Nephron progenitor cell (in vitro differentiated cells): ENCODE results near the gene PKM.

Experiments
- DNase-seq: peaks from one replicate; pipeline ENCODE4 v3.0.0; 2021
- H3K27ac Mint-ChIP-seq: 2 replicates; pipeline ENCODE4 v1.8.0; 2021; ENCODE audit warnings: mild to moderate bottlenecking, moderate library complexity, mixed read lengths
- H3K27me3 Mint-ChIP-seq: 2 replicates; pipeline ENCODE4 v1.8.0; 2021; ENCODE audit warnings: mild to moderate bottlenecking, low read depth, mixed read lengths; ENCODE audit not compliant: poor library complexity
- H3K36me3 Mint-ChIP-seq: 2 replicates; pipeline ENCODE4 v1.8.0; 2021; ENCODE audit warnings: low read depth, mixed read lengths
- H3K4me1 Mint-ChIP-seq: 2 replicates; pipeline ENCODE4 v1.8.0; 2021; ENCODE audit warnings: mixed read lengths
- H3K4me3 Mint-ChIP-seq: 2 replicates; pipeline ENCODE4 v1.8.0; 2021; ENCODE audit warnings: mild to moderate bottlenecking, moderate library complexity, mixed read lengths
- H3K9me3 Mint-ChIP-seq: 2 replicates; pipeline ENCODE4 v1.8.0; 2021; ENCODE audit warnings: mild to moderate bottlenecking, moderate library complexity, mixed read lengths
- TF ChIP-seq, protein P1 (sequence below): fragments of 200-600 bp; sonication (generic); IDR thresholded peaks from 2 replicates; pipeline ENCODE4 v1.5.0; 2021; ENCODE audit warnings: antibody characterized with exemption

Gene PKM

DNA sequence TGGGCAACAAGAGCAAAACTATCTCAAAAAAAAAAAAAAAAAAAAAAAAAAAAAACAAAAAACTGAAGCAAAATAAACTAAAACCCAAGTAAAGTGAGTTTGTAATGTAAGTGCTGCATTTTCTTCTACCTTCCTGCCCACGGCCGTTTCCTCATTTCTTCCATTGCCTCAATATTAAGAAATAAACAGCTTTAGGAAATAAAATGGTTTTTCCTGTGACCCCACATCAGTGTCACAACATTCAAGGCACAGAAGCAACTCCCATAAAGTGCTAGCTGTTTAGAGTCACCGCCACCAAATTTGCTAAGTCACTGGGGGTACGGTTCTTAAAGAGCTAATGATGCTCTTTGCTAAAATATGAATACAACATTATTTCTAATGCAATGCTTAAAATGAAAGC lies 3.3 kb downstream of the PKM start:
- Mint-ChIP-seq H3K4me3 (peak overlapping the region; percentile 100), H3K9me3 (no peaks in the 10 kb centered on the region), H3K27me3 (peaks cover 6% of the 10 kb centered on the region), H3K36me3 (peaks cover 28% of the 10 kb centered on the region), H3K4me1 (peaks cover 76% of the 10 kb centered on the region), H3K27ac (peak overlapping the region; percentile 77)
- TF ChIP-seq, protein P1, sequence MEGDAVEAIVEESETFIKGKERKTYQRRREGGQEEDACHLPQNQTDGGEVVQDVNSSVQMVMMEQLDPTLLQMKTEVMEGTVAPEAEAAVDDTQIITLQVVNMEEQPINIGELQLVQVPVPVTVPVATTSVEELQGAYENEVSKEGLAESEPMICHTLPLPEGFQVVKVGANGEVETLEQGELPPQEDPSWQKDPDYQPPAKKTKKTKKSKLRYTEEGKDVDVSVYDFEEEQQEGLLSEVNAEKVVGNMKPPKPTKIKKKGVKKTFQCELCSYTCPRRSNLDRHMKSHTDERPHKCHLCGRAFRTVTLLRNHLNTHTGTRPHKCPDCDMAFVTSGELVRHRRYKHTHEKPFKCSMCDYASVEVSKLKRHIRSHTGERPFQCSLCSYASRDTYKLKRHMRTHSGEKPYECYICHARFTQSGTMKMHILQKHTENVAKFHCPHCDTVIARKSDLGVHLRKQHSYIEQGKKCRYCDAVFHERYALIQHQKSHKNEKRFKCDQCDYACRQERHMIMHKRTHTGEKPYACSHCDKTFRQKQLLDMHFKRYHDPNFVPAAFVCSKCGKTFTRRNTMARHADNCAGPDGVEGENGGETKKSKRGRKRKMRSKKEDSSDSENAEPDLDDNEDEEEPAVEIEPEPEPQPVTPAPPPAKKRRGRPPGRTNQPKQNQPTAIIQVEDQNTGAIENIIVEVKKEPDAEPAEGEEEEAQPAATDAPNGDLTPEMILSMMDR, result no peak
- no peak for DNase-seq

GRCh38 chr15:72227192-72227586 lies 3.8 kb downstream of the PKM start:
- peak overlapping the region; percentile 10 for H3K27ac Mint-ChIP-seq

DNA sequence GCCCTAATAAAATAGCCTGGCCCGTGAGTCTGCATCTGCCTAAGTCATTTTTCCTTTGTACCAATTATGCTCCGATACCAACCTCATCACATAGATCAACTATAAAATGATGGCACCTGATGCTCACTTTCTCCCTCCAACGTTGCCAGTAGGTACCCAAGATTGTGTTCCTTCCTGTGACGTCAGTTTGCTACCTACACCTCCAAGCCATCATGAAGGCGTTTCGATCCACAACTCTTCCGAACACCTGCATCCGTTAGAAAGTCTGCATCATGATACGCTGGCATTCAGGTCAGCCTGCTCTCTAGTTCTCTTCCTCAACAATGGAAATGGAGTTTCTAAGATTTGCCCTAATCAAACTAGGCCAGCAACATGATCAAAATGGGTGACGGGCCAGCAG lies 7.7 kb downstream of the PKM start:
- Mint-ChIP-seq H3K27me3 (no peaks in the 10 kb centered on the region), H3K36me3 (peaks cover 67% of the 10 kb centered on the region), H3K4me3 (peak overlapping the region; percentile 23), H3K27ac (peak overlapping the region; percentile 15), H3K4me1 (peaks cover 85% of the 10 kb centered on the region), H3K9me3 (no peaks in the 10 kb centered on the region)
- TF ChIP-seq, protein P1, result no peak
- DNase-seq, result no peak

More at GRCh38 chr15:72227192-72227586, 3.8 kb downstream of the PKM start:
- H3K36me3 Mint-ChIP-seq, result peaks cover 31% of the 10 kb centered on the region
- H3K27me3 Mint-ChIP-seq, result peaks cover 6% of the 10 kb centered on the region
- TF ChIP-seq, protein P1, result no peak
- DNase-seq, result no peak
- peak overlapping the region; percentile 100 for H3K4me3 Mint-ChIP-seq
- no peaks in the 10 kb centered on the region for H3K9me3 Mint-ChIP-seq
- peaks cover 76% of the 10 kb centered on the region for H3K4me1 Mint-ChIP-seq

GRCh38 chr15:72222393-72222792 lies 8.6 kb downstream of the PKM start:
- H3K4me1 Mint-ChIP-seq, result peaks cover 76% of the 10 kb centered on the region
- peak overlapping the region; percentile 88 for H3K27ac Mint-ChIP-seq
- H3K9me3 Mint-ChIP-seq, result no peaks in the 10 kb centered on the region
- TF ChIP-seq, protein P1, result no peak
- peak overlapping the region; percentile 57 for H3K4me3 Mint-ChIP-seq
- H3K36me3 Mint-ChIP-seq, result peaks cover 76% of the 10 kb centered on the region
- H3K27me3 Mint-ChIP-seq, result no peaks in the 10 kb centered on the region
- no peak for DNase-seq

DNA sequence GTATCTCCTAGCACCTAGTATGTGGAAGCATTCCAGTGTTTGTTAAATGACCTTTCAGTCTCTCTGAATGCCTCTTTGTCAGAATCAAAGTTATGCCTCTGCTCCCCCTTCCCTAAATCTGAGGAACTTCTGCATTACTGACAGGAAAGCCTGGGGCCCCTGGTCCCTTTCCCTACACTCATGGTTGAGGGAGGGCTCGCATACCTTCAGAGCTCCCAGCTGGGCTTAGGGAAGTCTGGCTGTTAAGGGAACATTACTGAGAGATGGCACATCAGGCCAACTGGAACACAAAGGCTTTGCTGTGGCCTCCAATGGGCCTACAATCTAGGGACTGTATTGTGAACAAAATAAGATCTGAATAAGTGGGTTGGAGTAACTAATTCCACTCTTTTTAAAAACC lies 10.3 kb downstream of the PKM start:
- Mint-ChIP-seq H3K27ac (peak overlapping the region; percentile 93), H3K4me1 (peaks cover 61% of the 10 kb centered on the region)

GRCh38 chr15:72217216-72217615 lies 13.8 kb downstream of the PKM start:
- Mint-ChIP-seq H3K27me3 (no peaks in the 10 kb centered on the region), H3K36me3 (peaks cover 90% of the 10 kb centered on the region), H3K9me3 (no peaks in the 10 kb centered on the region), H3K4me3 (no peak overlapping the region), H3K27ac (no peak overlapping the region), H3K4me1 (peaks cover 30% of the 10 kb centered on the region)
- TF ChIP-seq, protein P1, result no peak
- no peak for DNase-seq

More for the DNA sequence above, 10.3 kb downstream of the PKM start:
- Mint-ChIP-seq H3K4me3 (no peak overlapping the region), H3K9me3 (no peaks in the 10 kb centered on the region), H3K36me3 (peaks cover 84% of the 10 kb centered on the region), H3K27me3 (no peaks in the 10 kb centered on the region)
- TF ChIP-seq, protein P1, result no peak
- no peak for DNase-seq
